Keratinocyte (primary cell): ENCODE results near the gene GAPVD1.
"Not testable (repeated sequence)": the region's sequence is repeated elsewhere in the genome, so short reads cannot be mapped to it uniquely, and the experiment has no call there.

Source experiments
- CTCF ChIP-seq, 3 experiments: IDR thresholded peaks in 1 of 3; conservative IDR thresholded peaks in 1 of 3; optimal IDR thresholded peaks in 1 of 3; 2 replicates in 2 of 3; 3 replicates in 1 of 3; pipeline versions ENCODE3 to v1.5.1; 2011; ENCODE audit warnings: low read length in 3 of 3, mild to moderate bottlenecking in 3 of 3, moderate library complexity in 2 of 3, control low read depth in 1 of 3, inconsistent platforms in 1 of 3; ENCODE audit not compliant: insufficient read depth in 2 of 3; ENCODE audit errors: extremely low read depth in 1 of 3
- EZH2 ChIP-seq: IDR thresholded peaks from one replicate; pipeline ENCODE4 v1.6.1; 2012; ENCODE audit warnings: inconsistent platforms, mild to moderate bottlenecking, low read length, moderate library complexity

GRCh38 chr9:125234099-125234498 lies 27.5 kb upstream of the GAPVD1 start:
- not testable (repeated sequence) for TF ChIP-seq EZH2; CTCF (optimal IDR thresholded peaks at IDR 0.05 in 1 of 3, IDR thresholded peaks at IDR 0.05 in 1 of 3, conservative IDR thresholded peaks at IDR 0.05 in 1 of 3; ENCODE audit: extremely low read depth in 1 of 3, insufficient read depth in 2 of 3, low read length in 3 of 3)
